Measurements from ENCODE around the gene FPGS.

DNA sequence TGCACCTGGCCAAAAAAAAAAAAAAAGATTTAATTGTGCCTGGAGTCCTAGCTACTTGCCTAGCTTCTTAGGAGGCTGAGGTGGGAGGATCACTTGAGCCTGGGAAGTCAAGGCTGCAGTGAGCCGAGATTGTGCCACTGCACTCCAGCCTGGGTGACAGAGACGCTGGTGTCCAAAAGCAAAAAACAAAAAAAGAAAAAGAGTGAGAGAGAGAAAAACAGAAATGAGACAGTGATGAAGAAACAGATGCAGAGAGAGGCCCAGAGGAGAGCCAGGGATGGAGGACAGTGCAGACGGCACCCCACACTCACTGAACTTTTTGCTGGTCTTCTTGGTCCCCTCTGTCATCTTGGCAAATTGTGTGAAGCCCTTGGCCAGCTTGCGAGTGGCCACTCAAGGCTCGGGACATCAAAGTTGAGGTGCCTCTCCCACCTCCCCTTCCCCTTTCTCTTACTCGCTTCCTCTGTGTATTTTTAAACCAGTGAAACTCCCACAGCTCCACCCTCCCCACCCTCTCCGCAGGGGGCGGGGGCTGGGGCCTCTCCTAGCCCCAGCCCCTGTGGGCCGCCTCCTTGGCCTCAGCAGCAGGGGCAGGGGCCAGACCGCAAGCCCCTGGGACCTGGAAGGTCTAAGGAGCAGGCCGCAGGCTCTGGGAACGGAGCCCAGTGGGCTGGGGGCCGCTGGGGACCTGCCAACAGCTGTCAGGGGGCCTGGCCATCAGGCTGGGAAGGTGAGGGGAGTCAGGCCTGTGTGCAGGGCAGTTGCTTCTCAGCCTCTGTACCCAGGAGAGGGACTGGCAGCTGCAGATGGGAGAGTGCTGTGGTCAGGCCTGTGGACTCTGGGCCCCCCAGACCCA lies 24.2 kb upstream of the FPGS start, which contains the start of gene SH2D3C:
- TF ChIP-seq POLR2A (IDR thresholded peaks at IDR 0.05), result no peak
- no peak for TF ChIP-seq CTCF (IDR thresholded peaks at IDR 0.05)
- no peak for TF ChIP-seq POLR2AphosphoS5 (IDR thresholded peaks at IDR 0.05)
- TF ChIP-seq EP300 (IDR thresholded peaks at IDR 0.05), result no peak
